ENCODE measurements around the gene PLEKHM1.
A peak's percentile ranks its signal among the peaks of the same experiment; 100 is the strongest.
"Not testable (repeated sequence)": the region's sequence is repeated elsewhere in the genome, so short reads cannot be mapped to it uniquely, and the experiment has no call there.

The PLEKHM1 gene

DNA sequence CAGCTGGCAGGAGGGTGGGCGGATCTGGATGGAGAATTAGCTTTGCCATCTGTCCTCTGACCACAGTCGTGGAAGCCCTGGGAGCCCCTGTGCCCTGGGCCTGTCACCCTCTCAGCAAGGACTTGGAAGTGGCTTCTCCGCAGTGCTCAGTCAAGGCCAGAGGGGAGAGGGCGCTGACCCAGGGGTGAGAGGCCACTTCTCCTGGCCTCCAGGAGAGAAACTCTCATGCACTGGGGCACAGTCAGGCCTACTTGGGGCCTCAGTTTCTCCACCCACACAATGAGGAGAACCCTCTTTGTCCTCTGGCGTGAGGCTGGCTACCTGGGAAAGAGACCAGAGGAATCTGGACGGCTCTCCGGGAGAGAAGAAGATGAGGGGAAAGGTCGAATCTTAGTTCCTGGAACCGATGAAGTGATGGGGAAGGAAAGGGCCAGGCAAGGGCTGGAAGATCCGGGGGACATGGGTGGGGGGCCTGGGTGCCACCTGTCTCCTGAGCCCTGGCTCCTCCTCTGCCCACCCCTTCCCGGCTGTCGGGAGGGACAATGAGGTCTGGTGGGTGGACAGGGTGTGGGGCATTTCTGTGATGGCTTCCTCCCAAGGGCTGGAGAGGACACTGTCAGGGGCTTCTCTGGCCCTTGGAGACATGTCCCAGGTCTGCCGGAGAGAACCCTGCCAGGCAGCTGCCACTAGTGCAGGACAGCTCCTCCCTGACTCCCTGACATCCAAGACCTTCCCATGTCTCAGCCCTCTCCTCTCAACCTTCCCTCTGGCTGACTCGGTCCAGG, 48.8 kb downstream of the PLEKHM1 start:
- no peak for DNase-seq (ENCODE audit: low spot score)

DNA sequence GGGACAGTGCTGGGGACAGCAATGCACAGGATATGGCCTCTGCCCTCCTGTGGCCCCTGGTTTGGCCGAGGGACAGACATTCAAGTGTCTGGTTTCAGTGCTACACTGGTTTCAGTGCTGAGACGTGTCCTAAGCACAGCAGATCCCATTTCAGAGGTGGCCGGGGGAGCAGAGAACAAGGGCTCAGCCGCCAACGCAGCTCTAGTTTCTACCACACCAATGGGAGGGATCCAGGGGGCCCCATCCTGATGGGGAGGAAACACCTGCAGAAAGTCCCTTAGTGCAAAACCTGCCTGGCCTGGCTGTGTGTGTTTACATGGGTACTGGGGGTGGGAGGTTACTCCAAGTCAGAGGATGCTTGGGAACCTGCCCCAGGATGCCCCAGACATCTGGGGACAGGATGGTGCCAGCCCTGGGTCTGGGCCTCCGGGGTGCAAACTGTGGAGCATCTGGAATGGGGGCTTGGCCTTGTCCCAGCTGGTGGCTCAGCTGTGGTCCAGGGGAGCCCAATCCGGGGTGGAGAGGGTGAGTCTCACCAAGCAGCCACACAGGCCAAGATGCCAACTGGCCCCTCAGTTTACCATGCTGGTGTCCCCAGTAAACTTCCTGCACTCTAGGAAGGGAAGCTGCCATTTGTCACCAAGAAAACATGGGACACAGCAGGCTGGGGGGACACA, 49.5 kb downstream of the PLEKHM1 start:
- DNase-seq (ENCODE audit: low spot score): not testable (repeated sequence)

DNA sequence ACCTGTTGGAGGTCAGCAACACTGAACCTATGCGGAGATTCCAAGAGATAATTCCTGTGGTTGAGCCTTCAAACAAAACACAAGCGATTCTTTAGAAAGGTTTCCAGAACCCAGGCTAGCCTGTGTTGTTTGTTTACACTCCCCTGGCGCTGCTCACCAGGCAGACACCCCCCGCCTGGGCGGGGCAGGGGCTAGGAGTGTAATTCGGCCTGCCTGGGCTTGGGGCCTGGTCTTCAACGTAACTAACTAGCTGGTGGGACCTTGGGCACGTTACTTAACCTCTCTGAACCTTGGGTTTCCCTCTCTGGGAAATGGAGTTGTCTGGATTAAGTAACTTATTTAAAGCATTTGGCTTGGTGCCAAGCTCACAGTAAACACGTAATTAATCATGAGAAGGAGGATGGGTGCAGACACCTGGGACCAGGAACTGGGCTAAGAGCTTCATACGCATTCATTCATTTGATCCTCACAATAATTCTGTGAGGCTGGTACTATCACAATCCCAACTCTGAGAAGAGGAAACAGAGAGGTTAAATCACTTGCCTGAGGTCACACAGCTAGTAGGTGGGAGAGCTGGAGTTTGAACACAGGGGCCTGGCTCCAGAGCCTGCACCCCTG, 50.3 kb downstream of the PLEKHM1 start:
- no peak for DNase-seq (ENCODE audit: low spot score)

DNA sequence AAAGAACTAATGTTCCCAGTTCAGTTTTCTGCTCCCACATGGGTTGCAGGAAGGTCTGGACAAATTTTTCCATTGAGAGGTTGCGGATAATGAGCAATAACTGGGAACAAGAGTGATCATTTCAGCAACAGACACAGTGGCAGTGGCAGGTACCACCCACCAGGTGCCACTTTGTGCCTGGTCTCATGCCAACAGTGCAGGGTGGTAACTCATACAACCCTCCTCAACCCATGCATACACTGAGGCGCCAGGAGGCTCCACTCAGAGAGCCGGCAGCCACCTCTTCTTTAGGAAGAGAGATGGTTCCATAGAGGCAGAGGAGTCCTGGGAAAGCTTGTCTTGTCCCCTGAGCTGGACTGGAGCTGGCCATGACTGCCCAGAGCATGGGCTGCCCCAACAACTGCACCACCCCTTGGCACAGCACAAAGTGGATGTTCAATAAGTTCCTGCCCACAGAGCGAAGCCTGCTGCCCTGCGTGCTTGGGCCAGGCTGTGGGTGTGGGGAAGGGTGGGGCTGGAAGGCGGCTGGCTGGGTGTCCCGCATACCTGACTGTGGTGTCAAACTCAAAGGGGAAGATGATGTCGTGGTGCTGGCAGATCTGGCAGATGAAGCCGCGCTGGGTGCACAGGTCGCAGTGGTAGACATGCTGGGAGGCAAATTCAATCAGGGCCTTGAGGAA, 51.5 kb downstream of the PLEKHM1 start:
- no peak for DNase-seq (ENCODE audit: low spot score)

DNA sequence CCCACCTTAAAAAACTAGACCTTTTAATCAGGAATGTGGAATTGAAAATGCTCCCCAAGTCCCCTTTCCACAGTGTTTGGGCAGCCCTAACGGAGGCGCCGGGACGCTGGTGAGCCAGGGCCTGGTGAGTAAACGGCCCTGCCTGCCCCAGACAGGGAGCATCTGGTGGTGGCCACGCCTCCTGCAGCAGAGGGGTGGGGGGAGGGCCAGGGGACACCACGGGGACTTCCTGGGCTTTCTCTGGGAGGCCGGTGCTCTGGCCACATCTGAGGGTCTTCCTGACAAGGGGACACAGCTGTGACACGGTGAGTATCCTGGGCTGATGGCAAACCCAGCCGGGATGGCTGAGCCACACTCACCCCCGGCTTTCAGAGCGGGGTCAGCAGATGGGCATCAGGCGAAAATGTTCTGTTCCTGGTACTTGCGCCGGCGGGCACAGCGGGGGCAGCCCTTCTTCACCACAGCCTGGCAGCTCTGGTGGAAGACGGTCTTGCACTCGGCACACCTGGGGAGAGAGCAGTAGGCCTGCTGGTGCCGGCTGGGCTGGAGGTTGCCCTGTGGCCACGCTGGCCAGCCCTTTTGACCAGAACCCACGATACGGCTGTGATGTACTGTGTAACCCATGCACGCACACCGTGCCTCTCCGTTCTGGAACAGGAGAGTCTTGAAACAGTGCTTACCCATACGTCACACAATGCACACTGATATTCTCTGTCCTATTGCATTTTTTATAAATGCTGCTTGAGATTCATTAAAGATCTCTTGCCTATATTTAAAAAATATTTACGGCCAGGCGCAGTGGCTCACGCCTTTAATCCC, 52.8 kb downstream of the PLEKHM1 start:
- DNase-seq (ENCODE audit: low spot score): no peak

DNA sequence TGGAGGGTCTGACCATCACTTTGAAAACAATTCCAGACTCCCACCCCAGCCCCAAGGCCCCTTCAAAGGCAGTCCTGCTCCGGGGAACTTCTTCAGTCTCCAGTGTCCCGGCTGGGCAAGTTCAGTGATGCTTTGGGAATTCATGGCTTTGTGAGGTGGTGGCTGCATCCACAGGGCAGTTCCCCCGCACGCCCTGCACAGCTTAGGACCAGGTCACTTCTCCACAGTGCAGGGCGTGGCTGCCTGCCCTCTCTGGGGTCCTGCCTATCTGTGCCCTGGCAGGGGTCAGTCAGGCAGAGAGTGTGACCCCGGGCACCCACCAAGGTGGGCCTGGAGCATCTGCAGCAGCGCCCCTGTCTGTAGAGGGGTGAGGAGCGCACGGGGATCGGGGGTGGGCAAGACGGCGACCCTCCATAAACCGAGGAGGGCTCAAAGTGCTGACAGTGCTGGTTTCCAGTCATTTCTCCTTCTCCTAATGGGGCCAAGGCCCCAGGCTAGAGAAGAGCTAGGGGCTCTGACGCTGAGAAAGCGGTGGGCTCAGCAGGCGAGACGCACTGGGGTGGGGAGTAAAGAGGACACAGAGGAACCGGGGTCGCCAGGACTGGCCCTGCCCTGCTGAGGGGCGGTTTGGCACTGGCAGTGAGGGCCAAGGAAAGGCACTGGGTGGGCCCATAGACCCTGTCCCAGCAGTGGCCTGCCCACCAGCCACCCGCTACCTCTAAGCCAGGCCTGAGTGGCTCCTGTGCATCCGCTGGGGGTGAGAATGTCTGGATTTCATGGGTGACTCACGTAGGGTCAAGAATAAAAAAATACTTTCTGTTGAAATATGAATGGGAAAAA, 53.7 kb downstream of the PLEKHM1 start:
- no peak for DNase-seq (ENCODE audit: low spot score)

DNA sequence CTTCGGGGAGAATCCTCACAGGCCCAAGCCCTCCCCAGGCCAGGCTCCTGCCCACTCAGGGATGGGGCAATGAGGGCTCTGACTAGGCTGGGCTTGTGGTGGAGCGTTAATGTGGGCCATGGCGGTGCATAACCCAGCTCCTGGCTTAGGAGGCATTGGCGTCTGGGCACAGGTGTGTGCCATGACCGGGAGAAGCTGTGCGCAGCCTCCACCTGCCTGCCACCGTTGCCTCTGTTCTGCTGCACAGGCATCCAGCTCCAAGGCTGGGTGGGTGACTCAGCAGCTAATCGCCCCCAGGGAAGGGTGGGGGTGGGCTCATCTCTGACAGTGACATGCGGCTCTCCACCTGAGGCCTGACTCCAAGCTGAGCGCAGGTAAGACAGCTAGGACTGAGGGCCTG, 54.4 kb downstream of the PLEKHM1 start:
- DNase-seq (ENCODE audit: low spot score): no peak

DNA sequence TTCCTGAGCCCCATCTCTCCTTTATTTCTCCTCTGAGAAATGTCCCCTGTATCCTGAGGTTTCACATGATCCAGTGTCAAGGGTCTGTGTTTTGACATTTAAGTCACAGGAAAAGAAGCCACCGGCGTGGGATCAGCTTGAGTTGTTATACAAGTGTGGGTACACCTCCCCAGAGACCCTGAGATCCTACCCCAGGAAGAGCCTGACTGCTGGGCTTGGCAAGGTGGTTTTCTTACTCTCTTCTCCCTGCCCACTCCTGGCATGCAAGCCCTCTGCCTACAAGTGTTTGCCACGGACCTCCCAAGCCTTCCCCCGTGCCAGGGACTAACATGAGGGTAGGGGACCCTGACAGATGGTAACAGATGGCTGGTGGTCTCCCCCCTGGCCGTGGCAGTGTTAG, 55.0 kb downstream of the PLEKHM1 start:
- DNase-seq (ENCODE audit: low spot score): no peak

DNA sequence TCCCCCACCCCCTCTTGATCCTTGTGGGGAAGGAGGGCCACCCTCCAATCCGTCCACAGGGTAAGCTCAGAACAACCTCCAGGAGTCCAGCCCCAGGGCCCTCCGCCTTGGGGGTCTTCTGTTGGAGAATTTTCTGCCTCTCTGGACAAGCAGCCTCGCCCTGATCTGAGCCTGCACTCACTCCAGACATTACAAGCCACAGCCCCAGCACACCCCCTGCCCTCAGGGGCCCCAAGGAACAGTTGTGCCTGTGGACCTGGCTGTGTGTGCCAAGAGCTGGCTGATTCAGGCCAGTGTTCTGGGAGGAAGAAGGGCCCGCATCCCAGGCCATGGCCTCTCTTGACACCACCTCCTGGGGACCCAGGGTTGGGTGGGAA, 57.4 kb downstream of the PLEKHM1 start:
- DNase-seq (ENCODE audit: low spot score): no peak

DNA sequence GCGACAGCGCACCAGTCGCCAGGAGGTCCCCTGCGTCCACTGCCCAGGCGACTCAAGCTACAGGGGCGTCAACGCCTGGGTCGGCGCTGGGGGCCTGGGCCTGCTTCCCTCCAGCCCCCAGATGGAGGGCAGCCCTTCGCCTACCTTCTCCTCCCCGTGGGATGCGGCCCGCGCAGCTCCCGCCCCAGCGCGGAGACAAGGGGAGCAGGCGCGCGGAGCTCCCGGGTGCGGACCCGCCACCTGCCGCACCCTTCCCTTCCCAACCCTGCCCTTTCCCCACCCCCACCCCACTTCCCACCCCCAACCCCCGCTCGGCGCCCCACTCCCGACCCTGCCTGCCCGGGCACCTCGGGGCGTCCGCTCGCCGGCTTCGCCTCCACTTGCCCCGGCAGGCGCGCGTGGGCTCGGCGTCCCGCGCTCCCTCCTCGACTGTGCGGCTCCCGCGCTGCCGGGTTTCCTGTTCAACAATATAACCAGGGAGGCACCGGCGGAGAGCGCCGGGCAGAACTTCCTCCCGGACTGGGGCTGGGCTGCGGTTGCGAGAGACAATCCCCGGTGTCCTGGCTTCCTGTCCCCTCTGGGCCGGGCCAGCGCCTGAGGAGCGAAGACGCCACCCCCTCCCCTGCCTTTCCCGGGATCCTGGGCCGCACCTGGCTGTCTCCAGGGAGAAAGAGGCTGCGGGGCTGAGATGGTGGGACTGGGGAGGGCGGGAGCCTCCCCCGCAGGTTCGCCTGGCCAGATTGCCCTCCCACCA, 57.9 kb downstream of the PLEKHM1 start, which contains the start of gene ARHGAP27:
TSS of gene ARHGAP27 (minus strand) at position 466 of the 754 bp plus-strand sequence. CDS start 2,591 bp downstream, outside the sequence.
- DNase-seq (ENCODE audit: low spot score): peak; percentile 20

DNA sequence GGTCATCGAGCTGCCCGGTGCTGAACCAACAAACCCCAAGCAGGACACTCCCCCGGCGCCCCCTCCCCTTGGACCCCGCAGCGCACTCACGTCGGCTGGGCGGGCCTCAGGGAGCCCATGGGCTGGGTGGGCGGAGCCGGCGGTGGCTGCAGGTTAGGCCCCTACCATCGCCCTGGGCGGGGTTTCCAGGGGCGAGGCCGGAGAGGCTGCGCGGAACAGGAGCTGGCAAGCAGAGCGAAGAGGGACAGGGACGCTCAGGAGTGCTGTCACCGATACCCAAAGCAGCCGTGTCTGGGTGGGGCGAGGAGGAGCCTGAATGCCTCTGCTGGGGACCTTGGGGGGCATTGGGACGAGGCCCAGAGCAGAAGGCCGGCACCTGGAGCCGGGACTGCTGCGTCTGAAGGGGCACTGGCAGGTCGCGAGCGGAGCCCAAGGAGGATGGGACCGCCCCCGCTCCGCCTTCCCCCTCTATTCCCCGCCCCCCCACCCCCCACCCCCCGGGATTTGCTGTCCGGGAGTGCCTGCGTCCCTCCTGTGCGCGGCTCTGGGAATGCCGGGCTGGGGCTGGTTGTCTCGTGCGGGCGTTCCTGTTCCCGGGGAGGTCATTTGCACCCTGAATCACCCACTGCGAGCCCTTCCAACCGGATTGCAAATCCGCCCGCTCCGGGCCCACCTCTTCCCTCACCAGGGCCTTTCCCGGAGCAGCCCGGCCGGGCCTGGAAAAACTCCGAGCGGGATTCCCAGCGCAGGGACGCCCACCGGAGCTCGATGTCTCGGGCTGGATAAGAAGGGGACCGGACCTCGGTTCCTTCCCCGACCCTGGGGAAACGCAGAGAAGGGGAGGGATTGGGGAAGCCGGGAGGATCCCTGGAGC, 58.8 kb downstream of the PLEKHM1 start:
- DNase-seq (ENCODE audit: low spot score): peak; percentile 89

DNA sequence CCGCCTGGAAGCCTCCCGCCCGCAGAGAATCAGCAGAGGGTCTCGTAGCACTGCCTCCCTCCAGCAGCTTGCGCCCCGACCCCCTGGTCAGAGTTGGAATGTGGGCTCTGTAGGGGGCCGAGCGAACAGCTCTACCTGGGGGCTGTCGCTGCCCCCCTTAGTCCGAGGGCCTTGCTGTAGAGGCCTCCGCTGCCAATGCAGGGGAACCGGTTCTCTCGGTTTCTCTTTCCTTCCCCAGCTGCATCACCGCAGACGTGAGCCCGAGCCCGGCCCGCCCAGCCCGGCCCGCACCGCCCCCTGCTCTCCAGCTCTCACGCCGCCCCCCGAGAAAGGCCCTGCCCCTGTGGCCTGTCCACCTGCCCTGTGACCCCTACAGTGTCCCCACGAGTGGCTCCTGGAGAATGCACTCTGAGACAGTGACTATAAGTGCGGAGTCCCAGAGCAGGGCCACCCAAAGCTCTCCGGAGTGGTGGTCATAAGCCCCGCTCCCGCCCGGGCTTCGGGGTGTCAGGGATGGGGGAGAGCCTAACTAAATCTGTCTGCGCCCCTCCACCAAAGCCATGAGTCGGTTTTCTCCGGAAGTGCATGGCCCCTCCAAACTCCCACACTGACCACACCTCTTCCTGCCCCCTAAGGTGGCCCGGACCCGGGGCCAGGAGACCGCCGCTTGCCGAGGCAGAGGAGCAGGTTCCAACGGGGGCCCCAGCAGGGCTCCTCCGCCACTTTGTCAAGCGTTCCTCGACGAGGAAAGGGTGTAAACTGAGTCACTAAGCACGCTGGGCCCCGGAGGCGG, 59.6 kb downstream of the PLEKHM1 start:
- DNase-seq (ENCODE audit: low spot score): peak; percentile 70

DNA sequence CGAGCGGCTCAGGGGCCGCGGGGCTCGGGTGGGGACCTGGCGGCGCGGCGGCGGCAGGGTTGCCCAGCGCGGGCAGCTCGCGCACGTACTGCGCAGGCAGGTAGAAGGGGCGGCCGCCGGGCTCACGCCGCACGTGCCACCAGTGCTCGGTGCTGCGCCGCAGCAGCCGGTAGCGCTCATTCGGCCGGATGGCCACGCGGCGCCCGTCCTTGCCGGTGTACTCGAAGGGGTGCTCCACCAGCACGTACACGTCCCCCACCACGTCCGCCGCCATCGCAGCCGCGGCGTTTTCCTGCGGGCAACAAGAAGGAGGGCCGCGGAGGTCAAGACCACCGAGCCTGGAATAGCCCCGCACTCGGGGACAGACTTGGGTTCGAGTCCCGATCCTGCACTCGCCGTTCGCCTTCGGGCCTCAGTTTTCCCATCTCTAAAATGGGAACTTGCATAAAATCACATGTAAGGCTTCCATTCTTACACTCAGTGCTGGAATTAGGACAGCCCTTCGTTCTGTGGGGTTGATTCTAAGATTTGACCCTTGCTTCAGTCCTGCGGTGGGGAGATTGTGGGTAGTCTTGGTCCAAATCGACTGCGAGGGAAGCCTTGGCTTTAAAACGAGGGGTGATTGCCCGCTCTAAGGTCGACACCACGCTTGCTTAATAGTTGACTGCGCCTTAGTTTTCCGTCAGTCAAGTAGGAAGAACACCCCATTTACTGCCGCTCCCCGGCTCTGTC, 60.3 kb downstream of the PLEKHM1 start:
- no peak for DNase-seq (ENCODE audit: low spot score)

DNA sequence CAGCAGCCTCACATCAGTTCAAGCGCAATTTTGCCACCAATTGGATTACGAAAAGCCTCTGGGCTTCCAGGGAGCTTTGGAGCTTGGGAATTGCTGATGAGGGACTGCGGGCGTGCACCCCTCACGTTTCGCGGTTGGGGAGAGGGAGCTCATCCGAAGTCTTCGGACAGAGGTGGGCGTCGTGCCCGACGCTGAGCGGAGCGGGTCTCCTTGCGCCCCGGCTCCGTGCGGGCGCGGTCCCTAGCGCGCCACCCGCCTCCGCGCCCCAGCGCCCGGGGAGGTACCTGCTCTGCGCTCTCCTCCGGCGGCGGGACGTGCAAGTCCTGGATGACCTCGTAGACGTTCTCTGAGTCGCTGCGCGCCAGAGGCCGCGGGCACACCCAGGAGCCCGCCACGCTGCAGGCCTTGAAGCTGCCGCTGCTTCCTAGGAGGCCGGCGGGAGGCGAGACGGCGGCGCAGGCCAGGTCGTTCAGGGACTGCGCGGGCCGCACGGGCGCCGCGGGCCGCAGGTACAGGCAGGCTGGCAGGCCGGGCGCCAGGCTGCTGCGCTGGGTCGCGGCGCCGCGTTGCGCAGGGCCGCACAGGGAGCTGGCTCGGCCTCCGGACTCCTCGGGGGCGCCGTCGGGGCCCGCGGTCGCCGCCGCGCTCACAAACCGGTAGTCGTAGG, 61.0 kb downstream of the PLEKHM1 start:
- no peak for DNase-seq (ENCODE audit: low spot score)

DNA sequence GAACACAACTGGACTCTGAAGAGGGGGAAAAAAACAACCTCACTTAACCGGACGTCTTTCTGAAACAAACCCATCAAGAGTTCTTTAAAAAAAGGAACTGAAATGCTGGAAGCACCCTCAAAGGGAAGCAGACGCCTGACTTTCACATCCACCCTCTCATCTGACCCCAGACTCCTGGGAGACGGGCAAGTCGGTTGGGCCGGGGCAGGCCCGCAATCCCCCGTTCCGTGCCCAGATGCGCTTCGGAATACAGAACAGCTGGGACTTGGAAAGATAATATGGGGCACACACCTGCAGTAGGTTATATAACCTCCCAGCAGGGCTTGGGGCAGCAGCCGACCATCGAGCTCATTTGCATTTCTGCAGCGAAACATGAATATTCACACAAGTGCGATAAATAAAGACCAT, 61.6 kb downstream of the PLEKHM1 start:
- peak; percentile 54 for DNase-seq (ENCODE audit: low spot score)

DNA sequence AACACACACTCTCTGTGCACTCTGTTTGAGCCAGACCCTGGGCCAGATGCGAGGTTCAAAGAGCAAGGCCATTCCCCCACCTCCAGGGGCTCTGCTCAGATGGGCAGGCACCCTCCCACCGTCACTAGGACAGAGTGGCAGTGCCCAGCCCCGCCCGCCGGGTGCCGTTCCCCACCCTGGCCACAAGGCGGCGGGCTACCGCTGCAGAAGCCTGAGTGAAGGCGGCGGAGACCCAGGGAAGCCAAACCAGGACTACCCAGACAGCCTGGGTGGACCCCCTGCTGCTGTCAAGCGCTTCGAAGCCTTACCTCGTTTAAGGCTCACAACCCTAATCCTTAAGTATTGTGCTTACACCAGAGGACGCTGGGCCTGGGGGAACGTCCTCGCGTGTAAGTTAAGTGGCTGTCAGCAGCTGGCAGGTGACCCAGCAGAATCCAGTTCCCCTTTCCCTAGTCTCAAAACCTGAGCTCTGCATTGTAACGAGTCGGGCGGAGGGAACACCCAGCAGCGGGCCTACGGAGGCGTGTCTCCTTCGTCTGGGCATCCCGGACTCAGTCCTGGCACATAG, 62.4 kb downstream of the PLEKHM1 start:
- peak; percentile 85 for DNase-seq (ENCODE audit: low spot score)

Measured in germinal center (tissue), 1 donor.